HCT116 (cell line): ENCODE data around the gene ALMS1. TPM values are rescaled to one million over a fixed set of nuclear protein-coding genes. Genes with fewer than 3 reads are reported as not detected.

ENCODE experiments used
- ATAC-seq: fragments of 200-7000 bp; cut with Tn5 transposase; 2 replicates; pipeline ENCODE4 v1.9.1; 2020; ENCODE audit warnings: mild to moderate bottlenecking, moderate library complexity
- BruUV-seq: library from RNA; stranded (reverse); fragments of 400-500 nt; replicated peaks from 2 replicates; lab custom pipeline; 2021; lab: Mats Ljungman, UMichigan
- CTCF ChIA-PET: fragments of 300-600 bp; sonication (Branson Sonifier 250); formaldehyde crosslinking; loops from one replicate; lab custom pipeline; 2021; ENCODE audit warnings: antibody characterized with exemption; lab: Charles Lee
- POLR2A ChIA-PET: fragments of 300-600, 350-600 bp; sonication (Branson Sonifier 250); formaldehyde crosslinking; loops from one replicate; lab custom pipeline; 2021; ENCODE audit warnings: antibody characterized with exemption; lab: Charles Lee
- RAD21 ChIA-PET, 2 experiments: fragments of 300-600 bp; sonication (Branson Sonifier 250); formaldehyde crosslinking; loops; one replicate each; lab custom pipeline; 2023; ENCODE audit warnings: low total read pairs in 2 of 2; ENCODE audit not compliant: uncharacterized antibody in 2 of 2, unreplicated experiment in 2 of 2, low non-redundant PET in 1 of 2; lab: Charles Lee
- DNase-seq: peaks from one replicate; pipeline ENCODE4 v3.0.0-alpha.2; 2010; ENCODE audit warnings: low read depth, low spot score
- H2AFZ ChIP-seq: fragments of 200-600 bp; shearing (Covaris generic), sonication (generic); 2 replicates; pipeline ENCODE4 v1.6.1; 2017; ENCODE audit warnings: low read depth, mixed run types, mixed read lengths, antibody characterized with exemption, low read length; ENCODE audit not compliant: poor library complexity, severe bottlenecking
- H3K27ac ChIP-seq: 2 replicates; pipeline ENCODE4 v1.5.1; 2012; ENCODE audit warnings: low read depth, low read length
- H3K27me3 ChIP-seq: fragments of 200-600 bp; sonication (generic); 2 replicates; pipeline ENCODE4 v1.6.1; 2016; ENCODE audit warnings: mixed run types, low read length, mixed read lengths; ENCODE audit not compliant: insufficient read depth
- H3K36me3 ChIP-seq, 2 experiments: fragments of 200-500 bp in 1 of 2; fragments of 200-600 bp in 1 of 2; sonication (Bioruptor generic) in 1 of 2; sonication (generic) in 1 of 2; 2 replicates each; pipeline versions ENCODE4 v1.5.1 to v1.6.1; 2014 to 2016; ENCODE audit warnings: low read length in 2 of 2, inconsistent platforms in 1 of 2, mixed read lengths in 1 of 2, mixed run types in 1 of 2; ENCODE audit not compliant: insufficient read depth in 2 of 2, control insufficient read depth in 1 of 2
- H3K4me1 ChIP-seq, 2 experiments: fragments of 200-600 bp in 1 of 2; sonication (generic) in 1 of 2; 2 replicates each; pipeline versions ENCODE4 v1.5.1 to v1.6.1; 2012 to 2017; ENCODE audit warnings: low read length in 2 of 2, inconsistent platforms in 1 of 2, mild to moderate bottlenecking in 1 of 2, mixed read lengths in 1 of 2, mixed run types in 1 of 2, moderate library complexity in 1 of 2; ENCODE audit not compliant: insufficient read depth in 2 of 2, control insufficient read depth in 1 of 2
- H3K4me2 ChIP-seq: fragments of 200-600 bp; sonication (generic); 2 replicates; pipeline ENCODE4 v1.6.1; 2017; ENCODE audit warnings: mixed run types, low read length, mixed read lengths
- H3K4me3 ChIP-seq, 2 experiments: fragments of 200-600 bp in 1 of 2; sonication (generic) in 1 of 2; replicated peaks in 1 of 2; 2 replicates each; pipeline ENCODE4 v1.5.1; 2011 to 2016; ENCODE audit warnings: low read length in 2 of 2, control low read depth in 1 of 2, low read depth in 1 of 2, mild to moderate bottlenecking in 1 of 2, mixed read lengths in 1 of 2, mixed run types in 1 of 2
- H3K79me2 ChIP-seq: fragments of 200-600 bp; sonication (generic); 2 replicates; pipeline ENCODE4 v1.6.1; 2017; ENCODE audit warnings: mild to moderate bottlenecking, mixed run types, low read length, moderate library complexity, mixed read lengths; ENCODE audit not compliant: insufficient read depth
- H3K9ac ChIP-seq: fragments of 200-600 bp; sonication (generic); 2 replicates; pipeline ENCODE4 v1.6.1; 2016; ENCODE audit warnings: low read length, mixed read lengths
- H3K9me2 ChIP-seq: fragments of 200-600 bp; sonication (generic), shearing (Covaris generic); 2 replicates; pipeline ENCODE4 v1.6.1; 2017; ENCODE audit warnings: mixed run types, mild to moderate bottlenecking, moderate library complexity; ENCODE audit not compliant: insufficient read depth
- H3K9me3 ChIP-seq, 2 experiments: fragments of 200-500 bp in 1 of 2; fragments of 200-600 bp in 1 of 2; sonication (Bioruptor generic) in 1 of 2; sonication (generic) in 1 of 2; 2 replicates each; pipeline ENCODE4 v1.6.1; 2014 to 2017; ENCODE audit warnings: low read length in 2 of 2, mixed read lengths in 2 of 2, inconsistent platforms in 1 of 2, low read depth in 1 of 2, mild to moderate bottlenecking in 1 of 2, mixed run types in 1 of 2, moderate library complexity in 1 of 2; ENCODE audit not compliant: control insufficient read depth in 1 of 2, insufficient read depth in 1 of 2
- H4K20me1 ChIP-seq: fragments of 200-600 bp; sonication (generic), shearing (Covaris generic); 2 replicates; pipeline ENCODE4 v1.6.1; 2017; ENCODE audit warnings: mixed run types, mild to moderate bottlenecking, moderate library complexity; ENCODE audit not compliant: insufficient read depth
- CEBPB ChIP-seq: IDR thresholded peaks from 2 replicates; pipeline ENCODE4 v1.6.1; 2012; ENCODE audit warnings: low read depth
- EGR1 ChIP-seq: IDR thresholded peaks from 2 replicates; pipeline ENCODE4 v1.6.1; 2012; ENCODE audit warnings: low read depth
- EZH2 ChIP-seq: fragments of 200-600 bp; sonication (generic); IDR thresholded peaks from 2 replicates; pipeline ENCODE4 v1.6.1; 2017; ENCODE audit warnings: antibody characterized with exemption, mixed run types
- EZH2phosphoT487 ChIP-seq: fragments of 200-600 bp; IDR thresholded peaks from 2 replicates; pipeline ENCODE4 v1.6.1; 2018; ENCODE audit warnings: antibody characterized with exemption, borderline replicate concordance
- POLR2A ChIP-seq: IDR thresholded peaks from 2 replicates; pipeline ENCODE4 v1.7.0; 2011; ENCODE audit warnings: borderline replicate concordance; ENCODE audit not compliant: insufficient read depth, insufficient read length; ENCODE audit errors: extremely low read depth
- RAD21 ChIP-seq: IDR thresholded peaks from 2 replicates; pipeline ENCODE4 v1.6.1; 2012; ENCODE audit warnings: low read depth, mild to moderate bottlenecking
- SIN3A ChIP-seq: IDR thresholded peaks from 2 replicates; pipeline ENCODE4 v1.6.1; 2012; ENCODE audit warnings: low read depth
- SP1 ChIP-seq: IDR thresholded peaks from 2 replicates; pipeline ENCODE4 v1.6.1; 2012; ENCODE audit warnings: low read depth
- SRF ChIP-seq: IDR thresholded peaks from 2 replicates; pipeline ENCODE4 v1.6.1; 2012; ENCODE audit warnings: low read depth
- YY1 ChIP-seq: IDR thresholded peaks from 2 replicates; pipeline ENCODE4 v1.6.1; 2011; ENCODE audit warnings: low read length, low read depth, moderate library complexity, mild to moderate bottlenecking; ENCODE audit not compliant: insufficient replicate concordance; ENCODE audit errors: extremely low read depth
- intact Hi-C: fragments of 100-400 bp; cut with micrococcal nuclease; formaldehyde crosslinking; loops from 2 replicates; pipeline ENCODE4 v1.10.0; 2022
- total RNA-seq: library from RNA; stranded (reverse); gene quantifications from one replicate; pipeline ENCODE4 v1.2.1, GENCODE V29; 2021; ENCODE audit not compliant: unreplicated experiment
- TF ChIP-seq, protein P1 (sequence below): IDR thresholded peaks from 2 replicates; pipeline ENCODE4 v1.6.1; 2012; ENCODE audit warnings: low read depth
- TF ChIP-seq, protein P2 (sequence below), 3 experiments: fragments of 200-600 bp in 1 of 3; sonication (generic) in 1 of 3; IDR thresholded peaks in 2 of 3; conservative IDR thresholded peaks in 1 of 3; 2 replicates each; pipeline ENCODE4 v1.5.1; 2012 to 2017; ENCODE audit warnings: low read depth in 2 of 3, low read length in 2 of 3, antibody characterized with exemption in 1 of 3, borderline replicate concordance in 1 of 3, control low read depth in 1 of 3, mild to moderate bottlenecking in 1 of 3, mixed read lengths in 1 of 3, mixed run types in 1 of 3, moderate library complexity in 1 of 3; ENCODE audit not compliant: insufficient read depth in 1 of 3
- TF ChIP-seq, protein P3 (sequence below): IDR thresholded peaks from 2 replicates; pipeline ENCODE4 v1.6.1; 2012
- TF ChIP-seq, protein P4 (sequence below): IDR thresholded peaks from 2 replicates; pipeline ENCODE4 v1.6.1; 2011; ENCODE audit warnings: mild to moderate bottlenecking, low read length, moderate library complexity; ENCODE audit not compliant: insufficient replicate concordance; ENCODE audit errors: extremely low read depth

The ALMS1 gene
- total RNA-seq, 1 experiment from 2014 or later: 20.5 TPM

DNA sequence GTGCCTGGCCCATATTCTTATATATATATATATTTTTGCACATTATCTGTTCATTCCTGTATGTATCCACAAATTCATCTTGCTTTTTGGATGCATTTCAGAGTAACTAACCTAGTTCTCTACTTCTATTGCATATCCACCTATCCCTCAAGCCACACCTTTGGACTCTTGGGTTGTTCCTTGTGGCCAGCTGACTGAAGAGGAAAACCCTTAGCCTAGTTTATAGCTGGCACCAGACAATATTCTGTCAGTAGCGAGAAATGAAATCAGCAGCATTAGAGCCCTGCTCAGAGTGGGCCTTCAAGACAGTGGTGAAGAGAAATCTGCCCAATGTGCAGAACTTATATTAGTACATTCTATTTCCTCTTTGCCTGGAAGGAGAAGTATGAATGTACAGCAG, 19.6 kb upstream of the ALMS1 start (continued):
- TF ChIP-seq CEBPB (no peak), YY1 (no peak), EZH2phosphoT487 (no peak)

DNA sequence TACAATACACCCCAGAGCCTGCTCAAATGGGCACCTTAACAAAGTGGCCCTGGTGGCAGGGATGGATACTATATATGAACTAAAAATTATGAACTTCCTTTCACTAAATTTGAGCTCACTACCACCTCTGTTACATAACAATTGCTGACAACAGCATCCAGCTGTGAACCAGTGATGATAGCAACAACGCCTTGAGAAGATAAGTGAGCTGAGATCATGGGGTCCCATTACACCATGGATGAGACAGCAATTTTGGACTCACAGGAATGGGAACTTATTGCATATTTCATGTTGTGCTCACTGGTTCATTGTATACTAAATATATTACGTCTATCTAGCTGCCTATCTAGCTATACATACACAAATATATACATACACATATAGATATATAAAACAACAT, 16.9 kb upstream of the ALMS1 start:
- RAD21 ChIA-PET: no interaction called here

More for the DNA sequence above, 16.9 kb upstream of the ALMS1 start:
- H3K4me3 ChIP-seq: no peak overlapping the region
- intact Hi-C loops: no loop called here
- no peaks in the 10 kb centered on the region for H3K79me2 ChIP-seq
- no peaks in the 10 kb centered on the region; the same call in 1 of the 2 replicates for H3K27me3 ChIP-seq
- ChIA-PET POLR2A (interaction anchor here (1.1 kb wide), 1 partner anchor 8 kb away, joined by 3 read pairs; no protein-coding TSS in a partner anchor), CTCF (interaction anchor here (1.5 kb wide), 1 partner anchor 9 kb away, joined by 4 read pairs; no protein-coding TSS in a partner anchor)
- no peaks in the 10 kb centered on the region for H4K20me1 ChIP-seq
- H2AFZ ChIP-seq: no peak overlapping the region
- DNase-seq: no peak
- no peaks in the 10 kb centered on the region for H3K9me2 ChIP-seq
- H3K4me1 ChIP-seq: no peaks in the 10 kb centered on the region
- H3K9ac ChIP-seq: no peak overlapping the region
- BruUV-seq: no TSS peak
- H3K27ac ChIP-seq: no peak overlapping the region
- no peak overlapping the region for H3K4me2 ChIP-seq
- no peaks in the 10 kb centered on the region for H3K9me3 ChIP-seq
- H3K36me3 ChIP-seq: no peaks in the 10 kb centered on the region
- no peak for ATAC-seq
- no peak for TF ChIP-seq RAD21
- TF ChIP-seq, protein P1, sequence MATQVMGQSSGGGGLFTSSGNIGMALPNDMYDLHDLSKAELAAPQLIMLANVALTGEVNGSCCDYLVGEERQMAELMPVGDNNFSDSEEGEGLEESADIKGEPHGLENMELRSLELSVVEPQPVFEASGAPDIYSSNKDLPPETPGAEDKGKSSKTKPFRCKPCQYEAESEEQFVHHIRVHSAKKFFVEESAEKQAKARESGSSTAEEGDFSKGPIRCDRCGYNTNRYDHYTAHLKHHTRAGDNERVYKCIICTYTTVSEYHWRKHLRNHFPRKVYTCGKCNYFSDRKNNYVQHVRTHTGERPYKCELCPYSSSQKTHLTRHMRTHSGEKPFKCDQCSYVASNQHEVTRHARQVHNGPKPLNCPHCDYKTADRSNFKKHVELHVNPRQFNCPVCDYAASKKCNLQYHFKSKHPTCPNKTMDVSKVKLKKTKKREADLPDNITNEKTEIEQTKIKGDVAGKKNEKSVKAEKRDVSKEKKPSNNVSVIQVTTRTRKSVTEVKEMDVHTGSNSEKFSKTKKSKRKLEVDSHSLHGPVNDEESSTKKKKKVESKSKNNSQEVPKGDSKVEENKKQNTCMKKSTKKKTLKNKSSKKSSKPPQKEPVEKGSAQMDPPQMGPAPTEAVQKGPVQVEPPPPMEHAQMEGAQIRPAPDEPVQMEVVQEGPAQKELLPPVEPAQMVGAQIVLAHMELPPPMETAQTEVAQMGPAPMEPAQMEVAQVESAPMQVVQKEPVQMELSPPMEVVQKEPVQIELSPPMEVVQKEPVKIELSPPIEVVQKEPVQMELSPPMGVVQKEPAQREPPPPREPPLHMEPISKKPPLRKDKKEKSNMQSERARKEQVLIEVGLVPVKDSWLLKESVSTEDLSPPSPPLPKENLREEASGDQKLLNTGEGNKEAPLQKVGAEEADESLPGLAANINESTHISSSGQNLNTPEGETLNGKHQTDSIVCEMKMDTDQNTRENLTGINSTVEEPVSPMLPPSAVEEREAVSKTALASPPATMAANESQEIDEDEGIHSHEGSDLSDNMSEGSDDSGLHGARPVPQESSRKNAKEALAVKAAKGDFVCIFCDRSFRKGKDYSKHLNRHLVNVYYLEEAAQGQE: no peak
- TF ChIP-seq, protein P2, sequence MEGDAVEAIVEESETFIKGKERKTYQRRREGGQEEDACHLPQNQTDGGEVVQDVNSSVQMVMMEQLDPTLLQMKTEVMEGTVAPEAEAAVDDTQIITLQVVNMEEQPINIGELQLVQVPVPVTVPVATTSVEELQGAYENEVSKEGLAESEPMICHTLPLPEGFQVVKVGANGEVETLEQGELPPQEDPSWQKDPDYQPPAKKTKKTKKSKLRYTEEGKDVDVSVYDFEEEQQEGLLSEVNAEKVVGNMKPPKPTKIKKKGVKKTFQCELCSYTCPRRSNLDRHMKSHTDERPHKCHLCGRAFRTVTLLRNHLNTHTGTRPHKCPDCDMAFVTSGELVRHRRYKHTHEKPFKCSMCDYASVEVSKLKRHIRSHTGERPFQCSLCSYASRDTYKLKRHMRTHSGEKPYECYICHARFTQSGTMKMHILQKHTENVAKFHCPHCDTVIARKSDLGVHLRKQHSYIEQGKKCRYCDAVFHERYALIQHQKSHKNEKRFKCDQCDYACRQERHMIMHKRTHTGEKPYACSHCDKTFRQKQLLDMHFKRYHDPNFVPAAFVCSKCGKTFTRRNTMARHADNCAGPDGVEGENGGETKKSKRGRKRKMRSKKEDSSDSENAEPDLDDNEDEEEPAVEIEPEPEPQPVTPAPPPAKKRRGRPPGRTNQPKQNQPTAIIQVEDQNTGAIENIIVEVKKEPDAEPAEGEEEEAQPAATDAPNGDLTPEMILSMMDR (IDR thresholded peaks at IDR 0.05 in 2 of 3, conservative IDR thresholded peaks at IDR 0.05 in 1 of 3; ENCODE audit: borderline replicate concordance in 1 of 3, insufficient read depth in 1 of 3, low read depth in 2 of 3, low read length in 2 of 3): no peak
- TF ChIP-seq CEBPB: no peak
- no peak for TF ChIP-seq SRF
- TF ChIP-seq YY1: no peak
- no peak for TF ChIP-seq EGR1
- TF ChIP-seq, protein P3, sequence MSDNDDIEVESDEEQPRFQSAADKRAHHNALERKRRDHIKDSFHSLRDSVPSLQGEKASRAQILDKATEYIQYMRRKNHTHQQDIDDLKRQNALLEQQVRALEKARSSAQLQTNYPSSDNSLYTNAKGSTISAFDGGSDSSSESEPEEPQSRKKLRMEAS: no peak
- TF ChIP-seq SP1: no peak
- no peak for TF ChIP-seq EZH2
- no peak for TF ChIP-seq SIN3A
- TF ChIP-seq, protein P4, sequence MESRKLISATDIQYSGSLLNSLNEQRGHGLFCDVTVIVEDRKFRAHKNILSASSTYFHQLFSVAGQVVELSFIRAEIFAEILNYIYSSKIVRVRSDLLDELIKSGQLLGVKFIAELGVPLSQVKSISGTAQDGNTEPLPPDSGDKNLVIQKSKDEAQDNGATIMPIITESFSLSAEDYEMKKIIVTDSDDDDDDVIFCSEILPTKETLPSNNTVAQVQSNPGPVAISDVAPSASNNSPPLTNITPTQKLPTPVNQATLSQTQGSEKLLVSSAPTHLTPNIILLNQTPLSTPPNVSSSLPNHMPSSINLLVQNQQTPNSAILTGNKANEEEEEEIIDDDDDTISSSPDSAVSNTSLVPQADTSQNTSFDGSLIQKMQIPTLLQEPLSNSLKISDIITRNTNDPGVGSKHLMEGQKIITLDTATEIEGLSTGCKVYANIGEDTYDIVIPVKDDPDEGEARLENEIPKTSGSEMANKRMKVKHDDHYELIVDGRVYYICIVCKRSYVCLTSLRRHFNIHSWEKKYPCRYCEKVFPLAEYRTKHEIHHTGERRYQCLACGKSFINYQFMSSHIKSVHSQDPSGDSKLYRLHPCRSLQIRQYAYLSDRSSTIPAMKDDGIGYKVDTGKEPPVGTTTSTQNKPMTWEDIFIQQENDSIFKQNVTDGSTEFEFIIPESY: no peak
- no peak for TF ChIP-seq POLR2A
